ENCODE data around the gene WDPCP. TPM values are rescaled to one million over a fixed set of nuclear protein-coding genes. Genes with fewer than 3 reads are reported as not detected.

WDPCP gene
- total and polyA plus RNA-seq, 2 of the 13 experiments (the other 11 are each of a cell fraction or from before 2014, with no cell fraction given): 2.9 to 5.2 TPM

DNA sequence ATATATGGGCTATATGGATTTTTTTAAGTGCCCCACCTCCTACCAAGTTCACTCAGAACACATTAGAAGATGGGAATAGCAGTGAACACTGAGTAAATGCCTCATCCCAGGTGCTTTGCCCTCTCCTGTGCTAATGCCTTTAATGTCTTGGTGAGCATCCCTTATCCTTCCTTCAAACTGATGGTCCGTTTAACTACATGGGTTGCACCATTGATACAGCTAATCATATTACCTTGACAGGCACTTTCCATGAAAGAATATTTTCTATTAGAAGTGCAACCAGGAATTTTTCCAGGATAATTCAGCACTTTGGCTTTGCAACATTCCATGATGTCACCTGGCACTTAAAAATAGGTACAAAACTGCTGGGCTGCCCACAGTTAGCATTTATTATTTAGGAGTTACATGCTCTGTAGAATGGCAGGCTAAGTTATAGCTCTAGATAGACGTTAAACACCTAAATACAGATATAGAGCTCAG is 74.0 kb downstream of the WDPCP start:
- Histone ChIP-seq H3K79me2 (ENCODE audit: insufficient read depth, low read length) (no peaks in the 10 kb centered on the region), H3K4me3 (replicated peaks in 1 of 3; ENCODE audit: insufficient read depth in 1 of 3, low read depth in 2 of 3, low read length in 3 of 3) (no peak overlapping the region), H3K9me3 (ENCODE audit: low read length) (no peaks in the 10 kb centered on the region), H3K36me3 (replicated peaks in 1 of 2; ENCODE audit: control insufficient read depth in 1 of 2, insufficient read depth in 2 of 2, low read length in 2 of 2) (no peaks in the 10 kb centered on the region), H3K4me1 (ENCODE audit: insufficient read depth, low read length) (no peaks in the 10 kb centered on the region), H3K27me3 (ENCODE audit: control insufficient read depth in 1 of 2, insufficient read depth in 2 of 2, low read length in 2 of 2) (no peaks in the 10 kb centered on the region), H3K27ac (ENCODE audit: extremely low read length, insufficient read depth, low read length) (no peak overlapping the region), H4K20me1 (ENCODE audit: insufficient read depth, low read length) (no peaks in the 10 kb centered on the region), H3K4me2 (ENCODE audit: low read depth, low read length) (no peak overlapping the region), H2AFZ (ENCODE audit: low read length) (no peak overlapping the region), H3K9ac (ENCODE audit: insufficient read depth, low read depth, low read length) (no peak overlapping the region)
- POLR2A ChIA-PET: no interaction called here
- no TSS peak for BruUV-seq (replicated peaks)
- FAIRE-seq (no peak), ATAC-seq (no peak), DNase-seq (ENCODE audit: low spot score) (no peak)
- CTCF ChIA-PET (ENCODE audit: low intra/inter-chr PET ratio, low total read pairs): no interaction called here
- in situ Hi-C loops (cut with HindIII; ENCODE audit: extremely low pct_ligation_motif_present, low pct_unique_long_range_greater_than_20kb) (no loop called here), intact Hi-C loops (cut with micrococcal nuclease; ENCODE audit: unreplicated experiment) (no loop called here)
- 34% methylated on average over 2 of the region's 2 CpGs for WGBS (ENCODE audit: low lambda C conversion rate)
- TF ChIP-seq ZNF17 (CRISPR knock-in tag; IDR thresholded peaks at IDR 0.05): no peak
- TF ChIP-seq, protein P1, sequence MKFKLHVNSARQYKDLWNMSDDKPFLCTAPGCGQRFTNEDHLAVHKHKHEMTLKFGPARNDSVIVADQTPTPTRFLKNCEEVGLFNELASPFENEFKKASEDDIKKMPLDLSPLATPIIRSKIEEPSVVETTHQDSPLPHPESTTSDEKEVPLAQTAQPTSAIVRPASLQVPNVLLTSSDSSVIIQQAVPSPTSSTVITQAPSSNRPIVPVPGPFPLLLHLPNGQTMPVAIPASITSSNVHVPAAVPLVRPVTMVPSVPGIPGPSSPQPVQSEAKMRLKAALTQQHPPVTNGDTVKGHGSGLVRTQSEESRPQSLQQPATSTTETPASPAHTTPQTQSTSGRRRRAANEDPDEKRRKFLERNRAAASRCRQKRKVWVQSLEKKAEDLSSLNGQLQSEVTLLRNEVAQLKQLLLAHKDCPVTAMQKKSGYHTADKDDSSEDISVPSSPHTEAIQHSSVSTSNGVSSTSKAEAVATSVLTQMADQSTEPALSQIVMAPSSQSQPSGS (CRISPR knock-in tag; IDR thresholded peaks at IDR 0.05): no peak
- TF ChIP-seq, protein P2, sequence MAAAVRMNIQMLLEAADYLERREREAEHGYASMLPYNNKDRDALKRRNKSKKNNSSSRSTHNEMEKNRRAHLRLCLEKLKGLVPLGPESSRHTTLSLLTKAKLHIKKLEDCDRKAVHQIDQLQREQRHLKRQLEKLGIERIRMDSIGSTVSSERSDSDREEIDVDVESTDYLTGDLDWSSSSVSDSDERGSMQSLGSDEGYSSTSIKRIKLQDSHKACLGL (CRISPR knock-in tag; IDR thresholded peaks at IDR 0.05): no peak
- TF ChIP-seq ZNF652 (CRISPR knock-in tag; IDR thresholded peaks at IDR 0.05; ENCODE audit: borderline replicate concordance, low read depth): no peak
- no peak for TF ChIP-seq ZNF598 (CRISPR knock-in tag; IDR thresholded peaks at IDR 0.05; ENCODE audit: borderline replicate concordance)
- no peak for TF ChIP-seq ZNF564 (CRISPR knock-in tag; IDR thresholded peaks at IDR 0.05)
- TF ChIP-seq MIER3 (CRISPR knock-in tag; IDR thresholded peaks at IDR 0.05; ENCODE audit: borderline replicate concordance): no peak
- no peak for TF ChIP-seq ELF3 (CRISPR knock-in tag; IDR thresholded peaks at IDR 0.05)
- TF ChIP-seq, protein P3, sequence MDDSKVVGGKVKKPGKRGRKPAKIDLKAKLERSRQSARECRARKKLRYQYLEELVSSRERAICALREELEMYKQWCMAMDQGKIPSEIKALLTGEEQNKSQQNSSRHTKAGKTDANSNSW (CRISPR knock-in tag; IDR thresholded peaks at IDR 0.05; ENCODE audit: borderline replicate concordance): no peak
- no peak for TF ChIP-seq RBFOX2 (IDR thresholded peaks at IDR 0.05; ENCODE audit: low read depth, low read length)
- TF ChIP-seq, protein P4, sequence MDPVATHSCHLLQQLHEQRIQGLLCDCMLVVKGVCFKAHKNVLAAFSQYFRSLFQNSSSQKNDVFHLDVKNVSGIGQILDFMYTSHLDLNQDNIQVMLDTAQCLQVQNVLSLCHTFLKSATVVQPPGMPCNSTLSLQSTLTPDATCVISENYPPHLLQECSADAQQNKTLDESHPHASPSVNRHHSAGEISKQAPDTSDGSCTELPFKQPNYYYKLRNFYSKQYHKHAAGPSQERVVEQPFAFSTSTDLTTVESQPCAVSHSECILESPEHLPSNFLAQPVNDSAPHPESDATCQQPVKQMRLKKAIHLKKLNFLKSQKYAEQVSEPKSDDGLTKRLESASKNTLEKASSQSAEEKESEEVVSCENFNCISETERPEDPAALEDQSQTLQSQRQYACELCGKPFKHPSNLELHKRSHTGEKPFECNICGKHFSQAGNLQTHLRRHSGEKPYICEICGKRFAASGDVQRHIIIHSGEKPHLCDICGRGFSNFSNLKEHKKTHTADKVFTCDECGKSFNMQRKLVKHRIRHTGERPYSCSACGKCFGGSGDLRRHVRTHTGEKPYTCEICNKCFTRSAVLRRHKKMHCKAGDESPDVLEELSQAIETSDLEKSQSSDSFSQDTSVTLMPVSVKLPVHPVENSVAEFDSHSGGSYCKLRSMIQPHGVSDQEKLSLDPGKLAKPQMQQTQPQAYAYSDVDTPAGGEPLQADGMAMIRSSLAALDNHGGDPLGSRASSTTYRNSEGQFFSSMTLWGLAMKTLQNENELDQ (CRISPR knock-in tag; IDR thresholded peaks at IDR 0.05; ENCODE audit: borderline replicate concordance): no peak
- TF ChIP-seq, protein P5, sequence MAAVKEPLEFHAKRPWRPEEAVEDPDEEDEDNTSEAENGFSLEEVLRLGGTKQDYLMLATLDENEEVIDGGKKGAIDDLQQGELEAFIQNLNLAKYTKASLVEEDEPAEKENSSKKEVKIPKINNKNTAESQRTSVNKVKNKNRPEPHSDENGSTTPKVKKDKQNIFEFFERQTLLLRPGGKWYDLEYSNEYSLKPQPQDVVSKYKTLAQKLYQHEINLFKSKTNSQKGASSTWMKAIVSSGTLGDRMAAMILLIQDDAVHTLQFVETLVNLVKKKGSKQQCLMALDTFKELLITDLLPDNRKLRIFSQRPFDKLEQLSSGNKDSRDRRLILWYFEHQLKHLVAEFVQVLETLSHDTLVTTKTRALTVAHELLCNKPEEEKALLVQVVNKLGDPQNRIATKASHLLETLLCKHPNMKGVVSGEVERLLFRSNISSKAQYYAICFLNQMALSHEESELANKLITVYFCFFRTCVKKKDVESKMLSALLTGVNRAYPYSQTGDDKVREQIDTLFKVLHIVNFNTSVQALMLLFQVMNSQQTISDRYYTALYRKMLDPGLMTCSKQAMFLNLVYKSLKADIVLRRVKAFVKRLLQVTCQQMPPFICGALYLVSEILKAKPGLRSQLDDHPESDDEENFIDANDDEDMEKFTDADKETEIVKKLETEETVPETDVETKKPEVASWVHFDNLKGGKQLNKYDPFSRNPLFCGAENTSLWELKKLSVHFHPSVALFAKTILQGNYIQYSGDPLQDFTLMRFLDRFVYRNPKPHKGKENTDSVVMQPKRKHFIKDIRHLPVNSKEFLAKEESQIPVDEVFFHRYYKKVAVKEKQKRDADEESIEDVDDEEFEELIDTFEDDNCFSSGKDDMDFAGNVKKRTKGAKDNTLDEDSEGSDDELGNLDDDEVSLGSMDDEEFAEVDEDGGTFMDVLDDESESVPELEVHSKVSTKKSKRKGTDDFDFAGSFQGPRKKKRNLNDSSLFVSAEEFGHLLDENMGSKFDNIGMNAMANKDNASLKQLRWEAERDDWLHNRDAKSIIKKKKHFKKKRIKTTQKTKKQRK (IDR thresholded peaks at IDR 0.05; ENCODE audit: low read length): no peak
- no peak for TF ChIP-seq HOXA5 (CRISPR knock-in tag; IDR thresholded peaks at IDR 0.05)
- TF ChIP-seq, protein P6, sequence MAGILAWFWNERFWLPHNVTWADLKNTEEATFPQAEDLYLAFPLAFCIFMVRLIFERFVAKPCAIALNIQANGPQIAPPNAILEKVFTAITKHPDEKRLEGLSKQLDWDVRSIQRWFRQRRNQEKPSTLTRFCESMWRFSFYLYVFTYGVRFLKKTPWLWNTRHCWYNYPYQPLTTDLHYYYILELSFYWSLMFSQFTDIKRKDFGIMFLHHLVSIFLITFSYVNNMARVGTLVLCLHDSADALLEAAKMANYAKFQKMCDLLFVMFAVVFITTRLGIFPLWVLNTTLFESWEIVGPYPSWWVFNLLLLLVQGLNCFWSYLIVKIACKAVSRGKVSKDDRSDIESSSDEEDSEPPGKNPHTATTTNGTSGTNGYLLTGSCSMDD (CRISPR knock-in tag; IDR thresholded peaks at IDR 0.05): no peak

Measured in HepG2 (cell line).